SU-DHL-6 (cell line): Measurements from ENCODE around the gene SHROOM4.

Experiments
- H2AFZ ChIP-seq: fragments of 200-600 bp; sonication (generic); 2 replicates; pipeline ENCODE4 v1.6.1; 2014; ENCODE audit warnings: low read depth, mild to moderate bottlenecking, moderate library complexity, mixed read lengths, antibody characterized with exemption, low read length; ENCODE audit not compliant: severe bottlenecking
- H3F3A ChIP-seq: fragments of 200-600 bp; shearing (Covaris generic); 2 replicates; pipeline ENCODE4 v1.6.0; 2016; ENCODE audit warnings: antibody characterized with exemption, mild to moderate bottlenecking; ENCODE audit not compliant: insufficient read depth
- H3K27ac ChIP-seq: fragments of 200-600 bp; sonication (generic); 2 replicates; pipeline ENCODE4 v1.5.1; 2016; ENCODE audit warnings: low read depth, mild to moderate bottlenecking, low read length, moderate library complexity, mixed read lengths
- H3K27me3 ChIP-seq: fragments of 200-600 bp; sonication (generic), shearing (Covaris generic); 2 replicates; pipeline ENCODE4 v1.6.0; 2014; ENCODE audit warnings: mild to moderate bottlenecking, low read length
- H3K36me3 ChIP-seq: fragments of 200-600 bp; sonication (generic); 2 replicates; pipeline ENCODE4 v1.6.1; 2014; ENCODE audit warnings: mild to moderate bottlenecking, low read length, mixed read lengths
- H3K4me2 ChIP-seq: fragments of 300-600, 200-600 bp; shearing (Covaris generic), sonication (generic); 2 replicates; pipeline ENCODE4 v1.6.0; 2014; ENCODE audit warnings: low read length, low read depth, mild to moderate bottlenecking; ENCODE audit not compliant: poor library complexity, severe bottlenecking
- H3K4me3 ChIP-seq: fragments of 200-600 bp; sonication (generic); 2 replicates; pipeline ENCODE4 v1.5.1; 2014; ENCODE audit warnings: antibody characterized with exemption, low read length, mild to moderate bottlenecking, mixed read lengths; ENCODE audit not compliant: insufficient read depth, poor library complexity, severe bottlenecking
- H3K79me2 ChIP-seq: fragments of 200-600 bp; sonication (generic); 2 replicates; pipeline ENCODE4 v1.6.1; 2014; ENCODE audit warnings: mild to moderate bottlenecking, low read length, moderate library complexity; ENCODE audit not compliant: insufficient read depth
- H3K9ac ChIP-seq: fragments of 200-600 bp; sonication (generic); 2 replicates; pipeline ENCODE4 v1.7.0; 2014; ENCODE audit warnings: mild to moderate bottlenecking, low read length
- H3K9me2 ChIP-seq: fragments of 200-600 bp; sonication (generic); replicated peaks from 2 replicates; pipeline ENCODE4 v1.6.1; 2014; ENCODE audit warnings: low read length; ENCODE audit not compliant: insufficient read depth
- H3K9me3 ChIP-seq: fragments of 200-600 bp; sonication (generic); 2 replicates; pipeline ENCODE4 v1.6.1; 2014; ENCODE audit warnings: low read length, mixed read lengths; ENCODE audit not compliant: insufficient read depth
- H4K20me1 ChIP-seq: fragments of 200-600 bp; sonication (generic); 2 replicates; pipeline ENCODE4 v1.6.1; 2014; ENCODE audit warnings: low read depth, mild to moderate bottlenecking, antibody characterized with exemption, low read length, moderate library complexity, mixed read lengths
- CTCF ChIP-seq: fragments of 200-600 bp; sonication (generic); IDR thresholded peaks from one replicate; pipeline ENCODE4 v1.5.1; 2017; ENCODE audit warnings: antibody characterized with exemption, mild to moderate bottlenecking, low read length, moderate library complexity; ENCODE audit not compliant: insufficient read depth, poor library complexity, severe bottlenecking
- EZH2phosphoT487 ChIP-seq: fragments of 200-600 bp; sonication (generic), shearing (Covaris generic); conservative IDR thresholded peaks from 2 replicates; pipeline ENCODE4 v1.6.1; 2018; ENCODE audit warnings: mild to moderate bottlenecking, antibody characterized with exemption, low read length, moderate library complexity, mixed read lengths

SHROOM4 gene

GRCh38 chrX:50776248-50776647 is 37.7 kb downstream of the SHROOM4 start:
- H3F3A ChIP-seq = no peaks in the 10 kb centered on the region
- H3K36me3 ChIP-seq = no peaks in the 10 kb centered on the region
- no peaks in the 10 kb centered on the region for H3K79me2 ChIP-seq
- no peaks in the 10 kb centered on the region for H3K27me3 ChIP-seq
- H4K20me1 ChIP-seq = no peaks in the 10 kb centered on the region
- no peak overlapping the region for H2AFZ ChIP-seq
- no peak overlapping the region for H3K4me2 ChIP-seq
- TF ChIP-seq CTCF = no peak
- H3K9me3 ChIP-seq = no peaks in the 10 kb centered on the region
- H3K9ac ChIP-seq = no peak overlapping the region
- no peak overlapping the region for H3K27ac ChIP-seq
- no peaks in the 10 kb centered on the region for H3K9me2 ChIP-seq
- no peak overlapping the region for H3K4me3 ChIP-seq

- Histone ChIP-seq H3K79me2 (no peaks in the 10 kb centered on the region), H3K4me2 (no peak overlapping the region), H3F3A (no peaks in the 10 kb centered on the region), H3K9me2 (no peaks in the 10 kb centered on the region), H2AFZ (no peak overlapping the region), H3K36me3 (no peaks in the 10 kb centered on the region), H3K9me3 (no peaks in the 10 kb centered on the region), H3K4me3 (no peak overlapping the region), H3K9ac (no peak overlapping the region), H3K27ac (no peak overlapping the region), H3K27me3 (no peaks in the 10 kb centered on the region), H4K20me1 (no peaks in the 10 kb centered on the region)
- TF ChIP-seq CTCF (no peak), EZH2phosphoT487 (no peak)
Observed at GRCh38 chrX:50771382-50771781, 42.6 kb downstream of the SHROOM4 start.

- Histone ChIP-seq H3K4me3 (no peak overlapping the region), H3K9me3 (no peaks in the 10 kb centered on the region), H4K20me1 (no peaks in the 10 kb centered on the region), H3K27ac (no peak overlapping the region), H3K27me3 (no peaks in the 10 kb centered on the region), H3K9ac (no peak overlapping the region), H3K79me2 (no peaks in the 10 kb centered on the region), H2AFZ (no peak overlapping the region), H3K9me2 (no peaks in the 10 kb centered on the region), H3K4me2 (no peak overlapping the region), H3K36me3 (no peaks in the 10 kb centered on the region), H3F3A (no peaks in the 10 kb centered on the region)
- no peak for TF ChIP-seq CTCF
- no peak for TF ChIP-seq EZH2phosphoT487
Observed at GRCh38 chrX:50770702-50771101, 43.3 kb downstream of the SHROOM4 start.
